Osteoblast (primary cell): Measurements from ENCODE around the gene TOB1. TPM values are rescaled to one million over a fixed set of nuclear protein-coding genes. Genes with fewer than 3 reads are reported as not detected.
A peak's percentile ranks its signal among the peaks of the same experiment; 100 is the strongest.

Experiments used
- DNase-seq: peaks from one replicate; pipeline ENCODE4 v3.0.0; 2011; ENCODE audit warnings: low spot score, mixed read lengths; ENCODE audit not compliant: insufficient read length; ENCODE audit errors: missing footprints
- H2AFZ ChIP-seq: 2 replicates; pipeline ENCODE4 v1.6.0; 2011; ENCODE audit warnings: mild to moderate bottlenecking, low read length
- H3K27ac ChIP-seq: 2 replicates; pipeline ENCODE4 v1.5.1; 2011; ENCODE audit warnings: mild to moderate bottlenecking, low read depth, low read length, moderate library complexity
- H3K27me3 ChIP-seq: 2 replicates; pipeline ENCODE4 v1.6.0; 2012; ENCODE audit warnings: mild to moderate bottlenecking, control low read depth, inconsistent platforms, low read length, moderate library complexity; ENCODE audit not compliant: insufficient read depth
- H3K36me3 ChIP-seq: 2 replicates; pipeline ENCODE4 v1.5.1; 2011; ENCODE audit warnings: mild to moderate bottlenecking, low read length, control low read depth, moderate library complexity; ENCODE audit not compliant: insufficient read depth
- H3K4me1 ChIP-seq: 2 replicates; pipeline ENCODE4 v1.5.1; 2011; ENCODE audit warnings: mild to moderate bottlenecking, low read length, control low read depth, moderate library complexity; ENCODE audit not compliant: insufficient read depth
- H3K4me2 ChIP-seq: 2 replicates; pipeline ENCODE4 v1.6.0; 2011; ENCODE audit warnings: mild to moderate bottlenecking, low read length; ENCODE audit not compliant: insufficient read depth
- H3K4me3 ChIP-seq: fragments of 200-600 bp; sonication (generic); 3 replicates; pipeline ENCODE4 v1.5.1; 2012; ENCODE audit warnings: mild to moderate bottlenecking, low read length, inconsistent platforms; ENCODE audit not compliant: insufficient read depth
- H3K79me2 ChIP-seq: 2 replicates; pipeline ENCODE4 v1.6.0; 2012; ENCODE audit warnings: mild to moderate bottlenecking, low read length, control low read depth, inconsistent platforms; ENCODE audit not compliant: insufficient read depth
- H3K9me3 ChIP-seq: 2 replicates; pipeline ENCODE4 v1.5.1; 2011; ENCODE audit warnings: low read depth, low read length, control low read depth
- H4K20me1 ChIP-seq: 2 replicates; pipeline ENCODE4 v1.6.0; 2012; ENCODE audit warnings: mild to moderate bottlenecking, low read length, control low read depth; ENCODE audit not compliant: insufficient read depth
- total RNA-seq: library from RNA; depleted of rRNA; stranded (reverse); fragments of >200 nt; gene quantifications from 2 replicates; pipeline ENCODE4 v1.2.3, GENCODE V29; 2012
- TF ChIP-seq, protein P1 (sequence below): IDR thresholded peaks from 2 replicates; pipeline ENCODE4 v1.5.1; 2011; ENCODE audit warnings: mild to moderate bottlenecking, low read depth, low read length, moderate library complexity; ENCODE audit errors: extremely low read depth

TOB1 gene
- total RNA-seq, 1 donor = 18.8 TPM

DNA sequence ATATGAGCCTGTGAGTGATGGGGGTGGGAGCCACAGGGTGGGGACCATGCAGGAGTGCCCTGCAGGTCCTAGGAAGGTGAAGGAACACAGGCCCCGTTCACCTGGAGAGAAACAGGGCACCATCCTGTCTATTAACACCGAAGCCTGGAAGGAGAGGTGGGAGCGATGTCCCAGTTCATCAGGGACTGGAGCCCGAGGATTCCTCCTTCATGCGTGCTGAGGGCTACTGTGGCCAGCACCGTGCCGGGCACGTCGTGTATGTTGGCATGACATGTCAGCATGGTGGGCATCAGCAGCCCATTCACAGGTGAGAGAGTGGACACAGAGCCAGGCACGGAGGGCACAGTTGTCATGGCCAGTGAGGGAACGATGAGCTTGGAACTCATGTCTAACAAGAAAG, 29.3 kb downstream of the TOB1 start:
- Histone ChIP-seq H3K27me3 (no peaks in the 10 kb centered on the region), H3K27ac (no peak overlapping the region), H3K9me3 (no peaks in the 10 kb centered on the region), H2AFZ (no peak overlapping the region), H3K36me3 (no peaks in the 10 kb centered on the region), H4K20me1 (no peaks in the 10 kb centered on the region), H3K4me3 (no peak overlapping the region), H3K4me1 (peaks cover 3% of the 10 kb centered on the region), H3K79me2 (no peaks in the 10 kb centered on the region), H3K4me2 (no peak overlapping the region)
- TF ChIP-seq, protein P1, sequence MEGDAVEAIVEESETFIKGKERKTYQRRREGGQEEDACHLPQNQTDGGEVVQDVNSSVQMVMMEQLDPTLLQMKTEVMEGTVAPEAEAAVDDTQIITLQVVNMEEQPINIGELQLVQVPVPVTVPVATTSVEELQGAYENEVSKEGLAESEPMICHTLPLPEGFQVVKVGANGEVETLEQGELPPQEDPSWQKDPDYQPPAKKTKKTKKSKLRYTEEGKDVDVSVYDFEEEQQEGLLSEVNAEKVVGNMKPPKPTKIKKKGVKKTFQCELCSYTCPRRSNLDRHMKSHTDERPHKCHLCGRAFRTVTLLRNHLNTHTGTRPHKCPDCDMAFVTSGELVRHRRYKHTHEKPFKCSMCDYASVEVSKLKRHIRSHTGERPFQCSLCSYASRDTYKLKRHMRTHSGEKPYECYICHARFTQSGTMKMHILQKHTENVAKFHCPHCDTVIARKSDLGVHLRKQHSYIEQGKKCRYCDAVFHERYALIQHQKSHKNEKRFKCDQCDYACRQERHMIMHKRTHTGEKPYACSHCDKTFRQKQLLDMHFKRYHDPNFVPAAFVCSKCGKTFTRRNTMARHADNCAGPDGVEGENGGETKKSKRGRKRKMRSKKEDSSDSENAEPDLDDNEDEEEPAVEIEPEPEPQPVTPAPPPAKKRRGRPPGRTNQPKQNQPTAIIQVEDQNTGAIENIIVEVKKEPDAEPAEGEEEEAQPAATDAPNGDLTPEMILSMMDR = no peak
- no peak for DNase-seq

DNA sequence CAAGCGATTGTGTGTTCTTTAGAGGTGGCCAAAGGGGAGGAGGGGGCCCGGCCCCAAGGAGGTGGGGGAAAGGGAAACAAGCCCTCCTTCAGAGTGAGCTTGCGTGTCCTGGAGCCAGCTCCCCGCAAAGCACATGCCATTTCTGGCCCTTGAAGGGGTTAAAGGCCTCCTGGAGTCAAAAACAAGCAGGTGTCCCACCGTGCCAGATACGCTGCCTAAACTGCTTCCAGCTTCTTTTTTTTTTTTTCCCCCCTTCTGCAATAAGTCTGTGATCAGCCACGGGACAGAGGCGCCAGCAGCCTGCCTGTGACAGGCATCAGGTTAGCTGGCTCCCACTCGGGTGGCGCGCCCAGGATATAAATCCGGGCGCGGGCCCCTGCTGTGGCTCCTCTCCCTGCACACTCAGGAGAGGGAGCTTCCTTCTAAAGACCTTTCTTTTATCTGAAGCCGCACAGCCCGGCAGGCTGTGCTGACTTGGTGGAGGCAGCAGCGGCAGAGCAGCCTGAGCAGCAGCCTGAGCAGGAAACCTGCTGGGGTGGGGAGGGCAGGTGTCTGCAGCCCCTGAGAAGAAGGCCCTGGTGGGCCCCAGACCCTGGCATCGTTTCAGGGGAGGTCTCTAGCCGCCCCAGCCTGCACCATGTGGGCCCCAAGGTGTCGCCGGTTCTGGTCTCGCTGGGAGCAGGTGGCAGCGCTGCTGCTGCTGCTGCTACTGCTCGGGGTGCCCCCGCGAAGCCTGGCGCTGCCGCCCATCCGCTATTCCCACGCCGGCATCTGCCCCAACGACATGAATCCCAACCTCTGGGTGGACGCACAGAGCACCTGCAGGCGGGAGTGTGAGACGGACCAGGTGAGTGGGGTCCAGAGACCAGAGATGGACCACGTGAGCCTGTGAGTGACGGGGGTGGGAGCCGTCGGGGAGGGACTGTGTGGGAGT, 30.6 kb downstream of the TOB1 start, which contains the start of gene WFIKKN2:
Gene WFIKKN2, plus strand, starts transcription at position 286 of the 934 bp plus-strand sequence. Its CDS starts 352 bp downstream, at position 638.
- Histone ChIP-seq H4K20me1 (no peaks in the 10 kb centered on the region), H3K4me2 (peak within 1 kb of the TSS; percentile 88), H3K79me2 (no peaks in the 10 kb centered on the region), H2AFZ (peak within 1 kb of the TSS; percentile 93), H3K4me3 (peak within 1 kb of the TSS; percentile 66), H3K4me1 (peaks cover 3% of the 10 kb centered on the region), H3K36me3 (no peaks in the 10 kb centered on the region), H3K27ac (no peak within 1 kb of the TSS), H3K27me3 (no peaks in the 10 kb centered on the region), H3K9me3 (no peaks in the 10 kb centered on the region)
- TF ChIP-seq, protein P1 = no peak
- DNase-seq = no peak

DNA sequence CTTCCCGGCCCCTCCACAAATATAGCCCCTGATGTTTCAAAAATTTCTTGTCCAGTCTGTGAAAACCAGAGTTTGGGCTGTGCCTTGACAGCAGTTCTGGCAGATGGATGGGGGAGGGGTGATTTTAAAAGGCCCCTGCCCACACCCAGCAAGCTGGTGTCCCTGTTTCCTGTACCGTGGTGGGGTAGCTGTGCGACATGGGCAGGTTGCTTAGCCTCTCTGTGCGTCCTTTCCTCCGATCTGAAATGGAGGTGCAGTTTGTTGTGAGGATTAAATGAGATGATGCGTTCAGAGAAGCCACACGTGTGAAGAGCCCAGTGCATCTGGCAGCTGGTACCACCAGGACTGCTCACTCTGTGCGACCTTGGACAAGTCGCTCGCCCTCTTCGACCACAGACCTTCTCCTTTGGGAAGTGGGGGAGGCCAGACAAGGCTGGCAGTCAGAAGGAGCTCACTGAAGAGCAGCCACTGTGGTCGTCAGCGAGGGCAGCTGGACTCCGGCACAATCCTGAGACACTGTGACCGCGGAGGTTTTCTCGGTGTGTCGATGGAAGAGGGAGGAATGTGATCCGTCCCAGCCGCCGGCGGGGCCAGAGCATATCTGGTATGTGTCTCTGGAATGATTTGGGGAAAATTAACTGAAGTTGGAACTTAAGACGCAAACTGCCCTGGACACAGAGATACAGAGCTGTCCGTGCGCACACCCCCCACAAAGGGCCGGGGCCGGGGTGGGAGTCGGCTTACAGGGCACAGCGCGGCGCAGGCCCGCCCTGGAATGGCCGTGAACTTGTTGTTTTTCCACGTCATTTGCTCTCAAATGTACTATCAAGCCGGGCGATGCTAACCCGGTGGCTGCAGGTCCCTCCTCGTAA, 31.5 kb downstream of the TOB1 start:
- peaks cover 5% of the 10 kb centered on the region for H3K4me1 ChIP-seq
- TF ChIP-seq, protein P1 = no peak
- H3K4me2 ChIP-seq = peak overlapping the region; percentile 88
- H2AFZ ChIP-seq = peak overlapping the region; percentile 93
- H3K9me3 ChIP-seq = no peaks in the 10 kb centered on the region
- H3K27ac ChIP-seq = no peak overlapping the region
- H3K36me3 ChIP-seq = no peaks in the 10 kb centered on the region
- H3K27me3 ChIP-seq = no peaks in the 10 kb centered on the region
- no peaks in the 10 kb centered on the region for H3K79me2 ChIP-seq
- peak overlapping the region; percentile 66 for H3K4me3 ChIP-seq
- no peaks in the 10 kb centered on the region for H4K20me1 ChIP-seq
- DNase-seq = peak; percentile 92
